ENCODE results near the gene COL25A1.

Gene COL25A1

GRCh38 chr4:109291707-109292238, 10.7 kb downstream of the COL25A1 start:
- DNase-seq, result no peak

GRCh38 chr4:109290918-109291317, 11.5 kb downstream of the COL25A1 start:
- DNase-seq, result no peak

GRCh38 chr4:109278594-109279031, 23.8 kb downstream of the COL25A1 start:
- DNase-seq, result peak; percentile 21 to 69 (median 62)

GRCh38 chr4:109276482-109277095, 25.9 kb downstream of the COL25A1 start:
- DNase-seq, result no peak

- no peak for DNase-seq
These were observed 27.3 kb downstream of the COL25A1 start for GRCh38 chr4:109275066-109275745.

GRCh38 chr4:109266891-109267290, 35.6 kb downstream of the COL25A1 start:
- DNase-seq, result no peak

- no peak for DNase-seq
These were observed 36.2 kb downstream of the COL25A1 start for GRCh38 chr4:109266236-109266635.

- no peak for DNase-seq
These were observed 38.7 kb downstream of the COL25A1 start for GRCh38 chr4:109263721-109264120.

GRCh38 chr4:109256818-109257217, 45.6 kb downstream of the COL25A1 start:
- no peak for DNase-seq

- no peak for DNase-seq
These were observed 47.6 kb downstream of the COL25A1 start for GRCh38 chr4:109254845-109255244.

- no peak for DNase-seq
These were observed 51.1 kb downstream of the COL25A1 start for GRCh38 chr4:109251396-109251795.

GRCh38 chr4:109248322-109248900, 54.0 kb downstream of the COL25A1 start:
- DNase-seq, result no peak

- no peak for DNase-seq
These were observed 58.6 kb downstream of the COL25A1 start for GRCh38 chr4:109243871-109244270.

GRCh38 chr4:109238746-109239145, 63.7 kb downstream of the COL25A1 start:
- no peak for DNase-seq

GRCh38 chr4:109235683-109236082, 66.8 kb downstream of the COL25A1 start:
- DNase-seq, result no peak

GRCh38 chr4:109234596-109234995, 67.9 kb downstream of the COL25A1 start:
- DNase-seq, result no peak

- DNase-seq, result no peak
These were observed 68.9 kb downstream of the COL25A1 start for GRCh38 chr4:109233570-109233969.

GRCh38 chr4:109232681-109233080, 69.8 kb downstream of the COL25A1 start:
- no peak for DNase-seq

GRCh38 chr4:109231331-109231730, 71.1 kb downstream of the COL25A1 start:
- no peak for DNase-seq

GRCh38 chr4:109229028-109229427, 73.4 kb downstream of the COL25A1 start:
- no peak for DNase-seq

GRCh38 chr4:109218288-109218687, 84.2 kb downstream of the COL25A1 start:
- no peak for DNase-seq

- DNase-seq, result no peak
These were observed 86.3 kb downstream of the COL25A1 start for GRCh38 chr4:109216085-109216696.

- DNase-seq, result no peak
These were observed 87.0 kb downstream of the COL25A1 start for GRCh38 chr4:109215506-109215905.

All from suppressor macrophage treated with lipopolysaccharide for 1 hour (primary cell).